ENCODE data around the gene CTSA. TPM values are rescaled to one million over a fixed set of nuclear protein-coding genes. Genes with fewer than 3 reads are reported as not detected.
"Not testable (repeated sequence)": the region's sequence is repeated elsewhere in the genome, so short reads cannot be mapped to it uniquely, and the experiment has no call there.

Gene CTSA
- total RNA-seq, 1 experiment from 2014 or later = 187 TPM

DNA sequence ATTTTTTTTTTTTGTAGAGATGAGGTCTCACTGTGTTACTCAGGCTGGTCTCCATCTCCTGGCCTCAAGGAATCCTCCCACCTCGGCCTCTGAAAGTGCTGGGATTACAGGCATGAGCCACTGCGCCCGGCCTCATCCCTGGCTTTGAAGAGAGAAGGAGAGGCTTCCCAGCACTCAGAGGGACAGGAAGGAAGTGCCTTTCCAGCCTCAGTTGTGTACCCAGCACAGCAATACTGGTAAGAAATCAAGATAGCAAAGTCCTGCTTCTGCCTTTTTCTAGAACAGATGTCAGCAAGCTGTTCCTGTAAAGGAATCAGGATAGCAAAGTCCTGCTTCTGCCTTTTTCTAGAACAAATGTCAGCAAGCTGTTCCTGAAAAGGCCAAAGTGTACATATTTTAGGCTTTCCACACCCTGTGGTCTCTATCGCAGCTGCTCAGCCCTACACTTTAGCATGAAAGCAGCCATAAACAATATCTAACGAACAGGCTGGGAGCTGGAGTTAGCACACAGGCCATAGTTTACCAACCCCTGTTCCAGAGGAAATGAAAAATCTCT is 27.1 kb downstream of the CTSA start:
- no peak for DNase-seq (ENCODE audit: low read depth)

- no peak for DNase-seq (ENCODE audit: low read depth)
These were observed 27.8 kb downstream of the CTSA start for GRCh38 chr20:45918779-45919537.

- DNase-seq (ENCODE audit: low read depth) = peak; percentile 39
These were observed 28.6 kb downstream of the CTSA start for GRCh38 chr20:45919542-45920399.

DNA sequence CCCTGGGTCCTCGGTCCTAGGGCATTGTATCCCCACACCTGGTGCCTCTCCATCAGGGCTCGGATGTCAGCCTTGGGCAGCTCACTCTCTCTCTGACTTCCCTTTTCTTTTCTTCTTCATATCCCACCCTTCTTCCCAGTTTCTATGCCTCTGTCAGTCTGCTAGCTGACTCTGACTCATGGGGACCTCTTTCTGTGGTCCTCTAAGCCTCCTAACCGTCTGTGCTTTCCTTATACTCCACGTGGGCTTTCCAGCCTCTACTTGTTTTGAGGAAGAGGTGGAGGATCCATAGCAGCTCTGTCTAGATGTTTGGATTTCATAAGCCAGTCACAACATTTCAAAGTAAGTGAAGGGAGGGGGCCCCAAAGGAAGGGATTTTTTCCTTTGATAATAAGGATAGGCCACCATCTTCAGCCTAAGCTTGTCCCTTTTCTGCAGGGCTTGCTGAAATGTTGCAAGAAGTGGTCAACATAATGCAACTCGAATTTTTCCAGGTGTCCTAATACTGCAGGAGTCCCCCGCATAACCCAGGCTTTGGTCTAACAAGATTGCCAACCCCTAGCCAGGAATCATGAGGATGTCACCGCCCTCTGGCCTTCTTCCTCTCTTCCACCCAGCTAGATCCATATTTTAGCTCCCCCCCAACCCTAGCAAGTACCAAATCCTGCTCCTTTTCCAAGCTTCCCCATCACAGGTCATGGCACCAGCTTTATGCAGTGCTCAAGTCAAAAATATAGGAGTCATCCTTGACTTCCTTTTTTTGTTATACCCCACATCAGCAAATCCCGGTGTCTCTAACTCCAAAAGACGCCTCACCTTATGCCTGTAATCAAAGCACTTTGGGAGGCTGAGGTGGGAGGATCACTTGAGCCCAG is 29.6 kb downstream of the CTSA start:
- no peak for DNase-seq (ENCODE audit: low read depth)

DNA sequence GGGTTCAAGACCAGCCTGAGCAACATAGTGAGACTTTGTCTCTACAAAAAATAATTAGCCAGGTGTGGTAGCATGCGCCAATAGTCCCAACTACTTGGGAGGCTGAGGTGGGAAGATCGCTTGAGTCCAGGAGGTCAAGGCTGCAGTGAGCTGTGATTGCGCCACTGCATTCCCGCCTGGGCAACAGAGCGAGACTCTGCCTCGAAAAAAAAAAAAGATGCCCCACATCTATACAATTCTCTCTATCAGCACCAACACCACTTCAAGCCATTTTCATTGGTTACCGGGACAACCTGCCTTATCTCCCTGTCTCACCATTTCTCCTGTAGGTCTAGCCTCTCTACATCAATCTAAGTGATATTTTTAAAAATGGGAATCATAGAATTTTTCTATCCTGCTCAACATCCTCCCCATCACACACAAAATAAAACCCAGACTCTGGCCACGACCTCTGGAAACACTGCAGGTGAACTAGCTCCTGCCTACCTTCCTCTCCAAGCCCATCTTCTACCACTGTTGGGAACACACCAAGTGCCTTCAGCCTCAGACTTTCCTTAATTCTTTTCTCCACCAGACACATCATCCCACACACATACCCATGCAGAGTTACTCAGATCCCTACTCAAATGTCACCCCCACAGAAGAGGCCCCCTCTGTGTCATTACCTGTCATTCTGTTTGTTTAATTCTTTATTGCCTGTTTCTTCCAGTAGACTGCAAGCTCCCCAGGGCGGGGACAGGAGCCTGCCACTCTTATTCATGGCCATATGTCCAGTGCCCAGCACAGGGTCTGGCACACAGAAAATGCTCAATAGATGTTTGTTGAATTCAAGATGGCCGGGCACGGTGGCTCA is 30.4 kb downstream of the CTSA start:
- no peak for DNase-seq (ENCODE audit: low read depth)

GRCh38 chr20:45924391-45925261 is 33.5 kb downstream of the CTSA start:
- peak; percentile 66 for DNase-seq (ENCODE audit: low read depth)

DNA sequence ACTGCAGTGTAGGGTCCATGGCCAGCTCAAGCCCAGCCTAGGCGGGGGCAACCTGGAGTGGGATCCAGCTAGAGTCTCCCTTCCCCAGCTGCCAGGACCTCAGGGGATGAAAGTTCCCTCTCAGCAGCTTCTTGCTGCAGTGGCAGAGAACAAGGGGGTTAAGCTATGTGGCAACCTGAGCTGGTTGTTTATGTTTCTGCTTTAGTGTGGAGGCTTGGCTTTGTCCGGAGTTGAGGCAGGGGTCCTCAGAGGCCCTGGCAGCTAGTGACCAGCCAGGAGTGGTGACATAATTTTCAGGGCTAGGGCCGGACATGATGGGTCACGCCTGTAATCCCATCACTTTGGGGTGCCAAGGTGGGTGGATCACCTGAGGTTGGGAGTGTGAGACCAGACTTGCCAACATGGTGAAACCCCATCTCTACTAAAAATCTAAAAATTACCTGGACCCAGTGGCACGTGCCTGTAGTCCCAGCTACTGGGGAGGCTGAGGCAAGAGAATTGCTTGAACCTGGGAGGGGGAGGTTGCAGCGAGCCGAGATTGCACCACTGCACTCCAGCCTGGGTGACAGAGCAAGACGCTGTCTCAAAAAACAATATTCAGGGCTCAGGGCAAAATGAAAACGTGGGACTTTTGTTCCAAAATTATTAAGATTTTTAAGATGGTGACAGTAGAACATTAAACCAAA is 34.8 kb downstream of the CTSA start:
- DNase-seq (ENCODE audit: low read depth) = no peak

- no peak for DNase-seq (ENCODE audit: low read depth)
These were observed 35.6 kb downstream of the CTSA start for GRCh38 chr20:45926731-45927070.

DNA sequence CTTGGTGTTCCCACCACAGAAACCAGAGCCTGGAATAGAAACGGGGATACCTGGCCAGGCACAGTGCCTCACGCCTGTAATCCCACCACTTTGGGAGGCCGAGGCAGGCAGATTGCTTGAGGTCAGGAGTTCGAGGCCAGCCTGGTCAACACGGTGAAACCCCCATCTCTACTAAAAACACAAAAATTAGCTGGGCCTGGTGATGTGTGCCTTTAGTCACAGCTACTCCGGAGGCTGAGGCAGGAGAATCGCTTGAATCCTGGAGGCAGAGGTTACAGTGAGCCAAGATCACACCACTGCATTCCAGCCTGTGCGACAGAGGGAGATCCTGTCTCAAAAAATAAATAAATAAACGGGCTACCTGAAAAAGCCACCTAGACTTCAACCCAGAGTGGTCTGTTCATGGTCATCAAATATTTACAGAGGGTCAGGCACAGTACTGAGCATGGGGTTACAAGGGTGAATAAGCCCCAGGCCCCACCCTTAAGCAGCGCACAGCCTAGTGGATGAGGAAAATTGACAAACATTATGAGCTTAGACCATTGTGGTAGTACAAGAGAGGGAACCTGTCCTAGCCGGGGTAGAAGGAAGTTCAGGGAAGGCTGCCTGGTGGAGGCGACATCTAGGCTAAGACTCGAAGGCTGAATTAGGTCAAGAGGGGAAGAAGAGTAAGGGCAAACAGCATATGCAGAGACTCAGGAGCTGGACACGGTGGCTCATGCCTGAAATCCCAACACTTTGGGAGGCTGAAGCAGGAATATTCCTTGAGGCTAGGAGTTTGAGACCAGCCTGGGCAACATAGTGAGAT is 36.1 kb downstream of the CTSA start:
- DNase-seq (ENCODE audit: low read depth) = no peak

DNA sequence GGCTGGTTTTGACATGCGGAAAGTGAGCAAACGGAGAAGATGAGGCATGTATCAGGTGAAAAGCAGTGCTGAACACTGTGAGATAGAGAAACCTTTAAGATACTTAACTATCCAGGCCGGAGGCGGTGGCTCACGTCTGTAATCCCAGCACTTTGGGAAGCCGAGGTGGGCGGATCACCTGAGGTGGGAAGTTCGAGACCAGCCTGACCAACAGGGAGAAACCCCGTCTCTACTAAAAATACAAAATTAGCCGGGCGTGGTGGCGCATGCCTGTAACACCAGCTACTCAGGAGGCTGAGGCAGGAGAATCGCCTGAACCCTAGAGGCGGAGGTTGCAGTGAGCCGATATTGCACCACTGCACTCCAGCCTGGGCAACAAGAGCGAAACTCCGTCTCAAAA is 40.5 kb downstream of the CTSA start:
- not testable (repeated sequence) for DNase-seq (ENCODE audit: low read depth)

- peak; percentile 86 for DNase-seq (ENCODE audit: low read depth)
These were observed 42.3 kb downstream of the CTSA start for GRCh38 chr20:45933266-45934045.

- peak; percentile 52 for DNase-seq (ENCODE audit: low read depth)
These were observed 43.0 kb downstream of the CTSA start for GRCh38 chr20:45934046-45934585.

DNA sequence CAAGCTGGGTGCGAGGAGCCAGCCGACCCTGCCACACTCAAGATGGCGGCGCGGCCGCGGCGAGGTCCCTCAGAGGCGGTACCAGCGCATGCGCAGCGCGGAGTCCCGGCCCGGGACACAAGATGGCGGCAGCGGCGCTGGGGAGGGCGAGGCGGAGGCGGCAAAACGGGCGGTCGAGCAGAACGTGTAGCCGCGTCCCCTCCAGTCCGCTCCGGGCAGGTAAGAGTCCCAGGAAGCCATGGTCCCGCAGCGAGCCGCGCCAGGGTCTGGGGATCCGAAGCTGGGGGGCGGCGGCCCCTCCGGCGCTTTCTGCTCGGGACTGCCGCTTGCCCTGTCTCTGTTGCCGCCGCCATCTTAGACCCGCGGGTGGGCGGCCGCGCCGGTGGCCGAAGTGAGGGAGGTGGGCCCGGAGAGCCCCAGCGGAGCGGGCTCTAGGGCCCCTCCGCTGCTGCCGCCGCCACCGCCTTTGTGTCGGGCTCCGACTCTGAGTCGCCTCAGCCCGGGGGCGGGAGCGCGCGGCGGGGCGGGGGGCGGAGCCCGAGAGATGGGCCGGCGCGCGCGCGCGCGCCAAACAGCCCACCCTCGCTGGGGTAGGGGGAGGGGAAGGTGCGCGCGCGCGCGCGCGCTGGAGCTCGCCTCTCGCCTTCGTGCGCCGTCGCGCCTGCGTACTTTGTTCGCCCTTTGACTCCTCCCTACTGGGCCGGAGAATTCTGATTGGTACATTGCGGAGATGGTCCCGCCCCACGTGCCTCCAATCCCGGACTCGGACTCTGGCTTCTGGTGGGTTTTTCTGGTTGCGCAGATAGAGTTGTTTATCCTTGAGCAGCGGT is 43.7 kb downstream of the CTSA start, which contains the start of gene PCIF1:
TSS of gene PCIF1 (plus strand) at position 98 of the 830 bp plus-strand sequence. CDS start 4,317 bp downstream, outside the sequence.
- peak; percentile 98 for DNase-seq (ENCODE audit: low read depth)

DNA sequence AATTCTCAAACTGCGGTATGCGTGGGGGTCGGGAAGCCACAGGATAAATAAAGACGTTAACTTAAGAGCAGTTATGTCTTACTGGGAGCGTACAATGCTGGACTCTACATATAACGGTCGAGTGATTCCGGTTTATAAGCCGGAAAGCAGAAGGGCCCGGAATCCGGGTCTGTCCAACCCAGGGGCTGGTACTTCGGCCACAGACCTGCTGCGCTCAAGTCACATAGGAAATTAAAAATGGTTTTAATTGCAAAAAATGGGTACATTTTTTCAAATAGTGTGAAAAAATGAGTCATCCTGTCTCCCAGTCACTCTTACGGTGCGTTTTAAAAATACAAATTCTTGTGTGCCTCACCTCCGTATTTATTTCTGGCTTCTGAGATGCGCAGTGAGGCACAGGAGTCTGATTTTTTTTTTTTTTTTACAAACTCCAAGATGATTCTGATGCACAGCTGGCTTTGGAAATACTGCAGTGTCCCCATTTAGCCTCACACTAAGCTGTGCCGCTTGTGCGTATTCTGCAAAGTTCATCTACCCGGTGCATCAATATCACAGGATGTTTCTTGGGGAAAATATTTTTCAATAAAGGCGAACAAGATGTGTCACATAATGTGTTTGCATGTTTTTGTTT is 44.4 kb downstream of the CTSA start:
- DNase-seq (ENCODE audit: low read depth) = peak; percentile 43

- DNase-seq (ENCODE audit: low read depth) = no peak
These were observed 46.6 kb downstream of the CTSA start for GRCh38 chr20:45937765-45938164.
